ENCODE data around the gene ZNF709.
"Not testable (repeated sequence)": the region's sequence is repeated elsewhere in the genome, so short reads cannot be mapped to it uniquely, and the experiment has no call there.

Gene ZNF709

GRCh38 chr19:12450844-12451243 lies 33.8 kb downstream of the ZNF709 start:
- no peak for DNase-seq (ENCODE audit: low read depth)
- no peak overlapping the region for H3K4me3 ChIP-seq (ENCODE audit: low read depth, low read length)
- TF ChIP-seq CTCF (IDR thresholded peaks at IDR 0.05; ENCODE audit: control insufficient read depth, extremely low read depth, insufficient read depth), result no peak

GRCh38 chr19:12448808-12449207 lies 35.8 kb downstream of the ZNF709 start:
- no peak for TF ChIP-seq CTCF (IDR thresholded peaks at IDR 0.05; ENCODE audit: control insufficient read depth, extremely low read depth, insufficient read depth)

GRCh38 chr19:12440541-12441316 lies 43.9 kb downstream of the ZNF709 start, which contains the start of gene ZNF443:
Gene ZNF443, minus strand, starts transcription at chr19:12441021. Its CDS starts 107 bp downstream, at chr19:12440914.
- H3K4me3 ChIP-seq (ENCODE audit: low read depth, low read length), result peak within 1 kb of the TSS; percentile 78
- TF ChIP-seq CTCF (IDR thresholded peaks at IDR 0.05; ENCODE audit: control insufficient read depth, extremely low read depth, insufficient read depth), result peak; percentile 15; the same call in 1 of the 2 replicates
- DNase-seq (ENCODE audit: low read depth), result peak; percentile 97

More at GRCh38 chr19:12448808-12449207, 35.8 kb downstream of the ZNF709 start:
- no peak overlapping the region for H3K4me3 ChIP-seq (ENCODE audit: low read depth, low read length)
- DNase-seq (ENCODE audit: low read depth), result no peak

GRCh38 chr19:12439686-12440540 lies 44.7 kb downstream of the ZNF709 start:
- H3K4me3 ChIP-seq (ENCODE audit: low read depth, low read length), result peak overlapping the region; percentile 78
- not testable (repeated sequence) for DNase-seq (ENCODE audit: low read depth)

- not testable (repeated sequence) for DNase-seq (ENCODE audit: low read depth); H3K4me3 ChIP-seq (ENCODE audit: low read depth, low read length)
Observed at GRCh38 chr19:12430726-12431299, 53.8 kb downstream of the ZNF709 start.

- H3K4me3 ChIP-seq (ENCODE audit: low read depth, low read length), result no peak overlapping the region
- no peak for TF ChIP-seq CTCF (IDR thresholded peaks at IDR 0.05; ENCODE audit: control insufficient read depth, extremely low read depth, insufficient read depth)
Observed at GRCh38 chr19:12425888-12426274, 58.7 kb downstream of the ZNF709 start.

GRCh38 chr19:12425236-12425887 lies 59.3 kb downstream of the ZNF709 start:
- no peak for TF ChIP-seq CTCF (IDR thresholded peaks at IDR 0.05; ENCODE audit: control insufficient read depth, extremely low read depth, insufficient read depth)
- no peak for DNase-seq (ENCODE audit: low read depth)
- H3K4me3 ChIP-seq (ENCODE audit: low read depth, low read length), result no peak overlapping the region

More at GRCh38 chr19:12425888-12426274, 58.7 kb downstream of the ZNF709 start:
- no peak for DNase-seq (ENCODE audit: low read depth)

- H3K4me3 ChIP-seq (ENCODE audit: low read depth, low read length), result not testable (repeated sequence)
Observed at GRCh38 chr19:12417273-12417672, 67.3 kb downstream of the ZNF709 start.

More at GRCh38 chr19:12417273-12417672, 67.3 kb downstream of the ZNF709 start:
- not testable (repeated sequence) for DNase-seq (ENCODE audit: low read depth)
